ENCODE data around the gene ZFAND3. TPM values are rescaled to one million over a fixed set of nuclear protein-coding genes. Genes with fewer than 3 reads are reported as not detected.

ZFAND3 gene
- total RNA-seq, 1 donor from 2014 or later: 81.8 TPM

- TF ChIP-seq CTCF (IDR thresholded peaks at IDR 0.05; ENCODE audit: borderline replicate concordance): no peak
- no peak overlapping the region for H3K27ac ChIP-seq (replicated peaks)
- intact Hi-C loops (cut with micrococcal nuclease): no loop called here
- peaks cover 64% of the 10 kb centered on the region for H3K4me1 ChIP-seq
- H3K36me3 ChIP-seq: no peaks in the 10 kb centered on the region
- no peak for DNase-seq
- H3K9me3 ChIP-seq (replicated peaks): no peaks in the 10 kb centered on the region
- H3K27me3 ChIP-seq (ENCODE audit: low read depth): no peaks in the 10 kb centered on the region
- H3K4me3 ChIP-seq: no peak overlapping the region
These were observed 162.8 kb downstream of the ZFAND3 start for GRCh38 chr6:37982317-37982716.

GRCh38 chr6:37983720-37984501 is 164.4 kb downstream of the ZFAND3 start:
- Histone ChIP-seq H3K27me3 (ENCODE audit: low read depth) (no peaks in the 10 kb centered on the region), H3K4me3 (no peak overlapping the region), H3K36me3 (no peaks in the 10 kb centered on the region), H3K4me1 (peaks cover 75% of the 10 kb centered on the region), H3K27ac (replicated peaks) (no peak overlapping the region), H3K9me3 (replicated peaks) (no peaks in the 10 kb centered on the region)
- DNase-seq: no peak
- intact Hi-C loops (cut with micrococcal nuclease): no loop called here
- no peak for TF ChIP-seq CTCF (IDR thresholded peaks at IDR 0.05; ENCODE audit: borderline replicate concordance)

- no peak for DNase-seq
- Histone ChIP-seq H3K27me3 (ENCODE audit: low read depth) (no peaks in the 10 kb centered on the region), H3K9me3 (replicated peaks) (no peaks in the 10 kb centered on the region), H3K4me1 (peaks cover 75% of the 10 kb centered on the region), H3K36me3 (no peaks in the 10 kb centered on the region), H3K4me3 (no peak overlapping the region), H3K27ac (replicated peaks) (no peak overlapping the region)
- intact Hi-C loops (cut with micrococcal nuclease): no loop called here
- no peak for TF ChIP-seq CTCF (IDR thresholded peaks at IDR 0.05; ENCODE audit: borderline replicate concordance)
These were observed 165.1 kb downstream of the ZFAND3 start for GRCh38 chr6:37984578-37984977.

GRCh38 chr6:37985355-37985754 is 165.8 kb downstream of the ZFAND3 start:
- intact Hi-C loops (cut with micrococcal nuclease): no loop called here
- Histone ChIP-seq H3K4me1 (peaks cover 75% of the 10 kb centered on the region), H3K9me3 (replicated peaks) (no peaks in the 10 kb centered on the region), H3K36me3 (no peaks in the 10 kb centered on the region), H3K27me3 (ENCODE audit: low read depth) (no peaks in the 10 kb centered on the region), H3K4me3 (no peak overlapping the region), H3K27ac (replicated peaks) (no peak overlapping the region)
- no peak for DNase-seq
- no peak for TF ChIP-seq CTCF (IDR thresholded peaks at IDR 0.05; ENCODE audit: borderline replicate concordance)

GRCh38 chr6:37987018-37987417 is 167.5 kb downstream of the ZFAND3 start:
- intact Hi-C loops (cut with micrococcal nuclease): no loop called here
- H3K27me3 ChIP-seq (ENCODE audit: low read depth): no peaks in the 10 kb centered on the region
- peaks cover 74% of the 10 kb centered on the region for H3K4me1 ChIP-seq
- H3K4me3 ChIP-seq: no peak overlapping the region
- no peaks in the 10 kb centered on the region for H3K36me3 ChIP-seq
- TF ChIP-seq CTCF (IDR thresholded peaks at IDR 0.05; ENCODE audit: borderline replicate concordance): no peak
- no peak overlapping the region for H3K27ac ChIP-seq (replicated peaks)
- H3K9me3 ChIP-seq (replicated peaks): no peaks in the 10 kb centered on the region
- no peak for DNase-seq
